Adrenal gland (tissue), 12 donors: ENCODE measurements around the gene CABP4. TPM values are rescaled to one million over a fixed set of nuclear protein-coding genes. Genes with fewer than 3 reads are reported as not detected.

ENCODE experiments used
- DNase-seq, 7 donors: peaks; one replicate each; pipeline ENCODE4 v3.0.0-alpha.2; 2019 to 2020
- H3K27ac ChIP-seq, 5 donors: fragments of 200-600 bp; sonication (generic) in 4 of 5; 1 replicate in 3 of 5; 2 replicates in 2 of 5; pipeline versions ENCODE4 v1.5.1 to v1.8.0; 2016 to 2020; ENCODE audit warnings: mild to moderate bottlenecking in 1 of 5
- H3K27me3 ChIP-seq: fragments of 200-600 bp; 2 replicates; pipeline ENCODE4 v1.8.0; 2021
- H3K36me3 ChIP-seq, 2 donors: fragments of 200-600 bp; replicated peaks in 1 of 2; 1 replicate in 1 of 2; 2 replicates in 1 of 2; pipeline versions ENCODE4 v1.5.1 to v1.8.0; 2018 to 2022
- H3K4me1 ChIP-seq, 2 donors: fragments of 200-600 bp; replicated peaks in 1 of 2; 1 replicate in 1 of 2; 2 replicates in 1 of 2; pipeline versions ENCODE4 v1.5.1 to v1.8.0; 2018 to 2021
- H3K4me3 ChIP-seq, 4 donors: fragments of 200-600 bp; sonication (generic) in 3 of 4; one replicate each; pipeline ENCODE4 v1.5.1; 2016 to 2018
- H3K9me3 ChIP-seq, 3 donors: fragments of 200-600 bp; sonication (generic) in 1 of 3; replicated peaks in 1 of 3; 1 replicate in 2 of 3; 2 replicates in 1 of 3; pipeline versions ENCODE4 v1.5.1 to v1.8.0; 2016 to 2021
- CTCF ChIP-seq, 6 experiments: fragments of 450-650 bp in 4 of 6; fragments of 200-600 bp in 2 of 6; sonication (generic) in 1 of 6; IDR thresholded peaks; 1 replicate in 5 of 6; 2 replicates in 1 of 6; pipeline versions ENCODE4 v1.5.1 to v1.8.0; 2016 to 2021; ENCODE audit warnings: antibody characterized with exemption in 6 of 6, mild to moderate bottlenecking in 2 of 6, moderate library complexity in 1 of 6
- POLR2A ChIP-seq, 2 donors: fragments of 450-650 bp; IDR thresholded peaks; one replicate each; pipeline ENCODE4 v1.6.1; 2017; ENCODE audit warnings: antibody characterized with exemption in 2 of 2, mild to moderate bottlenecking in 2 of 2, moderate library complexity in 1 of 2
- WGBS, 4 donors: extraction: QIAGEN DNeasy Blood & Tissue Kit in 2 of 4; methylation state at CpG; one replicate each; pipeline versions ENCODE4 v1.1.5 to v1.1.7; 2013 to 2017; 5-methylcytosine and 5-hydroxymethylcytosine counted together
- intact Hi-C, 2 donors: fragments of 100-400 bp; cut with DNase I; formaldehyde crosslinking; loops; one replicate each; pipeline versions ENCODE4 v1.14.1 to v1.15.0; 2022 to 2023
- polyA plus RNA-seq, 3 donors: library from polyadenylated mRNA; stranded (reverse); fragments of 200-250 nt in 2 of 3; fragments of 350-450 nt in 1 of 3; fragmentation: Illumina TruSeq in 1 of 3; extraction: RNeasy Lipid Tissue Mini Kit (QIAGEN cat#74804) in 1 of 3; gene quantifications; one replicate each; pipeline ENCODE4 v1.2.3, GENCODE V29; 2013 to 2014
- total RNA-seq, 9 donors: library from RNA; depleted of rRNA in 4 of 9; stranded (reverse); fragments of >200 nt in 4 of 9; fragments of 120-200 nt in 1 of 9; fragmentation: NEBNext Ultra II Directional in 1 of 9; extraction: Animal tissue kit (Norgen Biotek cat#: 25700) in 1 of 9; gene quantifications; one replicate each; pipeline versions ENCODE4 v1.1.0 to v1.2.4, GENCODE V29; 2013 to 2023
- donor health status: healthy with polysubstance abuse.
- donor health status: Bipolar disorder and iron deficiency.
- donor health status: DM: yes; HTN: yes; CAD: no.
- donor health status: DM: no; HTN: no; CAD: no.
- donor health status: DM: no; HTN: no; CAD: no.
- donor health status: DM: yes; HTN: yes; CAD: no.

The CABP4 gene
- total and polyA plus RNA-seq, 12 donors: 0.28 to 3.8 (median 1.5) TPM; not detected in 1

DNA sequence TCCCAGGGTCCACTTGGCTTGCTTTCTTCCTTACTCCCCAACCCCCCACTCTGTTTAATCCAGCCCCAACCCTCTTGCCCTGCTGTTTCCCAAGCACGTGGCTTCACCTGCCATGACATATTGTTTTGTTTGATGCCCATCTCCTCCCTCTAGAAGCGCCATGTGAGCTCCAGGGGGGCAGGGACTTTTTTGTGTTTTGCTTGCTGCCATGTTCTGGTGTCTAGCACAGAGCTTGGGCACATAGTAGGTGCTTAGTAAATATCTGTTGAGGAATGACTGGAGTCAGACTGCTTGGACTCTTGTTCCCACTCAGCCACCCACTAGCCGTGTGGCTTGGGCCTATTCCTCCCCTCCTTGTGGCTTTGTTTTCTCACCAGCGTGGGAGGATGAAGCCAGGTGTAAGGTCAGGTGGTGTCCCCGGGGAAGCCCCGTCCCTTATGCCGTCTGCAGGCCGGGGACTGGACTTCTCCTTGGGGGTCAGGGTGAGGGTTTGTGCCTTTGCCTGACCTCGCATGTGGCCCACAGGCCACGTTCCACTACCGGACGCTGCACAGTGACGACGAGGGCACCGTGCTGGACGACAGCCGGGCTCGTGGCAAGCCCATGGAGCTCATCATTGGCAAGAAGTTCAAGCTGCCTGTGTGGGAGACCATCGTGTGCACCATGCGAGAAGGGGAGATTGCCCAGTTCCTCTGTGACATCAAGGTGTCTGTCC lies 31.5 kb downstream of the CABP4 start:
- H3K9me3 ChIP-seq: no peaks in the 10 kb centered on the region
- no peaks in the 10 kb centered on the region for H3K27me3 ChIP-seq
- TF ChIP-seq POLR2A (IDR thresholded peaks at IDR 0.05): no peak
- no peak for TF ChIP-seq CTCF (IDR thresholded peaks at IDR 0.05)
- H3K36me3 ChIP-seq: peaks cover 0 to 42% of the 10 kb centered on the region in 2 donors
- H3K4me1 ChIP-seq: peaks cover 17 to 24% of the 10 kb centered on the region in 2 donors
- no peak overlapping the region for H3K27ac ChIP-seq
- intact Hi-C loops: no loop called here
- no peak overlapping the region for H3K4me3 ChIP-seq
- no peak for DNase-seq
- 82 to 94% (median 87%) methylated on average over 16 to 20 of the region's 20 CpGs for whole genome bisulfite sequencing, 4 donors

DNA sequence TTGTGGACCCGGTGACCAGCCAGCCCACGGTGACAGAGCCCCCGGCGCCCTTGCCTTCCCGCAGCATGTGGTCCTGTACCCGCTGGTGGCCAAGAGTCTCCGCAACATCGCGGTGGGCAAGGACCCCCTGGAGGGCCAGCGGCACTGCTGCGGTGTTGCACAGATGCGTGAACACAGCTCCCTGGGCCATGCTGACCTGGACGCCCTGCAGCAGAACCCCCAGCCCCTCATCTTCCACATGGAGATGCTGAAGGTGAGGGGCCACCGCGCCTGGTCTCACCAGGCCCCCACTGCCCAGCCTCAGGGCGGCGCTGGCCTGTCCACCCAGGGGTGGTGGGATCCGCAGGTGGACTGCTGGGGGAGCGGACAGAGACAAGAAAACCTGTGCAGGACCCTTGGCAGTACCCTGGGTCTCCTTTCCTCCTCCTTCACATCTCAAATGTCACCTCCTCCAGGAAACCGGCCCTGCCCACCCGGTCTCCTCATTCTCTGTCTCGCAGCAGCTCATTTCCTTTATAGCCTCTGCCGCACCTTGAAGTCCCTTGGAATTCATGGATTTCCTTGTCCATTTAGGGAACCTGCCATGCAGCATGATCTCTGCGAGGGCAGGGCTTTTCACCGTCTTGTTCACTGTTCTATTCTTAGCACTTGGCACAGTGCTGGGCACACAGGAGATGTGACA lies 34.2 kb downstream of the CABP4 start:
- Histone ChIP-seq H3K27ac (no peak overlapping the region), H3K27me3 (no peaks in the 10 kb centered on the region), H3K4me1 (peaks cover under 1 to 7% of the 10 kb centered on the region in 2 donors), H3K36me3 (peaks cover 0 to 67% of the 10 kb centered on the region in 2 donors), H3K9me3 (no peaks in the 10 kb centered on the region), H3K4me3 (no peak overlapping the region)
- no peak for TF ChIP-seq CTCF (IDR thresholded peaks at IDR 0.05)
- TF ChIP-seq POLR2A (IDR thresholded peaks at IDR 0.05): no peak
- WGBS, 4 donors: 69 to 88% (median 82%) methylated on average over 11 to 25 of the region's 25 CpGs
- no peak for DNase-seq
- intact Hi-C loops: no loop called here

DNA sequence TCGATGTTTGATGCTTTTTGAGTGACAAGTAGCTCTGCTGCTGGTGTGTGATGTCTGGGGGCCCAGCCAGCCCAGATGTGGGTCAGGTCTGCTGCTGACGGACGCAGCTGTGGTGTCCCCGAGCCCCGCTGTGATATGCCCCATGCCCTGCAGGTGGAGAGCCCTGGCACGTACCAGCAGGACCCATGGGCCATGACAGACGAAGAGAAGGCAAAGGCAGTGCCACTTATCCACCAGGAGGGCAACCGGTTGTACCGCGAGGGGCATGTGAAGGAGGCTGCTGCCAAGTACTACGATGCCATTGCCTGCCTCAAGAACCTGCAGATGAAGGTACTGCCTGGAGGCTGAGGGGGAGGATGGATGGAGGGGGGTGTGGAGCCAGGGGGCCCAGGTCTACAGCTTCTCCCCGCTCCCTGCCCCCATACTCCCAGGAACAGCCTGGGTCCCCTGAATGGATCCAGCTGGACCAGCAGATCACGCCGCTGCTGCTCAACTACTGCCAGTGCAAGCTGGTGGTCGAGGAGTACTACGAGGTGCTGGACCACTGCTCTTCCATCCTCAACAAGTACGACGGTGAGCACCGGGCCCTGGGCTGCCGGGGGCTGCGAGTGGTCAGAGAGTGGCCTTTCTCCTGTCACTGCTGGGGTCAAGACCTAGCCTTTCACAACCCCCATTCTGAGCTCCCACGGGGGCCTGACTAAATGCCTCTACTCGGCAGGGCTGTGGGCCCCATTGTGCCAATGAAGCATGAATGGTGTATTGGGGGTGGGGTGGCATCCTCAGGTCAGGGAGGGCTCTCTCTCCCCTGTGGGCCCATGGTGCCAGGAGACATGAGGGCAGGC lies 35.0 kb downstream of the CABP4 start:
- Histone ChIP-seq H3K9me3 (no peaks in the 10 kb centered on the region), H3K4me1 (peaks cover 0 to under 1% of the 10 kb centered on the region in 2 donors), H3K27me3 (no peaks in the 10 kb centered on the region), H3K27ac (no peak overlapping the region), H3K36me3 (peaks cover 0 to 68% of the 10 kb centered on the region in 2 donors), H3K4me3 (no peak overlapping the region)
- 83 to 93% (median 91%) methylated on average over 15 to 23 of the region's 23 CpGs for WGBS, 4 donors
- no peak for DNase-seq
- intact Hi-C loops: no loop called here
- TF ChIP-seq CTCF (IDR thresholded peaks at IDR 0.05) (no peak), POLR2A (IDR thresholded peaks at IDR 0.05) (no peak)

GRCh38 chr11:67490727-67491065 lies 35.5 kb downstream of the CABP4 start:
- Histone ChIP-seq H3K27me3 (no peaks in the 10 kb centered on the region), H3K9me3 (no peaks in the 10 kb centered on the region), H3K27ac (no peak overlapping the region), H3K4me1 (no peaks in the 10 kb centered on the region), H3K4me3 (no peak overlapping the region), H3K36me3 (peaks cover 0 to 74% of the 10 kb centered on the region in 2 donors)
- no peak for TF ChIP-seq CTCF (IDR thresholded peaks at IDR 0.05)
- no peak for TF ChIP-seq POLR2A (IDR thresholded peaks at IDR 0.05)
- intact Hi-C loops: no loop called here
- 86 to 95% (median 88%) methylated on average over 7 to 15 of the region's 15 CpGs; no CpG with 5 or more reads in 1 of the 4 donors for WGBS, 4 donors
- no peak for DNase-seq
